GM20431 (cell line): ENCODE results near the gene JADE2.

Source experiments
- in situ Hi-C: fragments of 300-500 bp; cut with MseI, MboI; formaldehyde crosslinking; loops from one replicate; pipeline ENCODE4 v1.15.0; 2020; ENCODE audit warnings: low sequenced_read_pairs; ENCODE audit not compliant: unreplicated experiment

The JADE2 gene

DNA sequence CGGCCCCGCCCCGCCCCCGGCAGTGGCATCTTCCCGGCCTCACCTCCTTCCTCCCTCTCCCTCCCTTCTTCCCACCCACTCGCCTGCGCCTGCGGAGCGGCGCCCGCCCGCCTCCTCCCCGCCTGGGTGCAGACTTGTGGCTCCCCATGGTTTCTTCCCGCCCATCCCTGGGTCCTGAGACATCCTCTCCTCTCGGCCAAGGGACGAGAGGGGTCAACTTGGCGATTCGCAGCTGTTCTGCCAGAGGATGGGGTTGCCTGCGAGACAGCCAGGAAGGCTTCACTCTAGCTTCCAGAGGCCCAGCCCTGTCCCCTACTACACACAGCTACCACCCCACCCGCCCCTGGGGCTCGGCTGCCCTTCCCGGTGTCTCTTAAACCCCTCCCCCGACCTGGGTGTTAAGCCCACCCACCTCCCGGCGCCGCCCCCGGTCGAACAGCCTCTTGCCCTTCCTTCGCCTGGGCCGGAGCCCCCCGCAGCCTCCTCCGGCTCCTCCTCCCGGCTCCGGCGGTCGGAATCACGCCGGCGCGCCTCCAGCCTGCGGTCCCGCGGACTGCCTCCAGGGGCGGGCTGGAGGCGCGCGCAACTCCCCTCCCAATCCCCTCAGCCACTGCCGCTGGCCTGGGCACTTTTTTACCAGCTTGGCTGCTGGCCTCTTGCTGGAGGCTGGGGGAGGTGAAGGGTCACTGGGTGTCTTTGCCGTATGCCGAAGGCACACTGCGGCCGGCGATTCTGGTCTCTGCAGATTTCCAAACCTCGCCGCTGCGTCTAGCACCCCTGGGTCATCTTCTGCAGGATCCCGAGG is 1.9 kb downstream of the JADE2 start:
- in situ Hi-C loops = no loop called here

DNA sequence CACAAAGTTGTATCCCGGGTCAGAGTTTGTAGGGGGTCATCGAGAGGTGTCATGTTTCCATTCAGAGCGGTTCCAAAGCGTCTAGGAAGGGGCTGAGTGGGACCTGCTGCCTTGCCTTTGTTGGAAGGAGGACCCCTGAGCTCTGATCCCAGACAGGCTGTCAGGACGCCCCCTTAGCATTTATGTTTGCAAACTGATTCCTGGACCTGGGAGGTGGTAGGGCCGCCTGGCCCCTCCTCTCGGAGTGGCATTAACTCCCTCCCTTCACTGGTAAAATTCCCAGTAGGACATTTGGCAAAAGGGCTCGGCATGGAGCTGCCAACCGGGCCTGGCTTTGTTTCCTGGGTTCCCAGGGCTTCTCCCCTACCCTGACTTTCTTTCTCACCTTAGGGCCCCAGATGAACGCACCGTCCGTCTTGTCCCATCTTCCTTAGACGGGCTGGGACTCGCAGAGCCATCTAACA is 2.5 kb downstream of the JADE2 start:
- in situ Hi-C loops = no loop called here

DNA sequence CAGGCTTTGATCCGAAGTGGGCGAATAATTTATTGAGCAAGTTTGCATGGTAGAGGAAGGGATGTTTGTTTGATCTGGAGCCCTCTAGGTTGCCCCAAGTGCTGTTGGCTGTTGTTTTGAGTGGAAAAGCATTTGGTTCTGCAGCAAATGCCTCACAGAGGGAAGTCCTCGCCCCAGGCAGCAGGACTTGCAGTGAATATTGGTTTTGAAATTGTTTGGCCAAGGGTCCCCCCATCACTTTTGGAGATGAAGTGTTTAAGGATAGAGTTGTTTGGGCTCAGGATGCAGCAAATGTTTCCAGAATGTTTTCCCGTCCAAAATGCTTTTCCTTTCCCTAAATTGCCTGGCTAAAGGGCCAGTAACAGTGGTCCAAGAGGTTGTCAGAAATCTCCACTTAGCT is 3.1 kb downstream of the JADE2 start:
- in situ Hi-C loops = no loop called here

DNA sequence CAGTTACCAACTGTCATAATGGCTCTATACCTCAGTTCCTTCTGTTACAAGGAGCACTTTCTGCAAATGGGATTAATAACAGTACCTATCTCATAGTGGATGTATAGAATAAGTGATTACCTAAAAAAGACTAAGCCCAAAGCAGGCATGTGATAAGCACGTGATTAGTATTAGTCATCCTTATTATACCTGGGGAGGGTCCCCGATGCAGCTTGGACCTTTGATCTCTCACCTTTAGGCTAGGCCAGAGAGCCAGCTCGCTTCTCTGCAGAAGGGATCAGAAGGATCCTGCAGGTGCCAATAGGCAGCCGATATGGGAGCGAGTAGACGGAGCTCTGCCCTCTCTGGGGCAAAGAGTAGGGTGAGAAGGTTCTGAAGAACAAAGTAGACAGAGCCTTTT is 4.0 kb downstream of the JADE2 start:
- in situ Hi-C loops = no loop called here

DNA sequence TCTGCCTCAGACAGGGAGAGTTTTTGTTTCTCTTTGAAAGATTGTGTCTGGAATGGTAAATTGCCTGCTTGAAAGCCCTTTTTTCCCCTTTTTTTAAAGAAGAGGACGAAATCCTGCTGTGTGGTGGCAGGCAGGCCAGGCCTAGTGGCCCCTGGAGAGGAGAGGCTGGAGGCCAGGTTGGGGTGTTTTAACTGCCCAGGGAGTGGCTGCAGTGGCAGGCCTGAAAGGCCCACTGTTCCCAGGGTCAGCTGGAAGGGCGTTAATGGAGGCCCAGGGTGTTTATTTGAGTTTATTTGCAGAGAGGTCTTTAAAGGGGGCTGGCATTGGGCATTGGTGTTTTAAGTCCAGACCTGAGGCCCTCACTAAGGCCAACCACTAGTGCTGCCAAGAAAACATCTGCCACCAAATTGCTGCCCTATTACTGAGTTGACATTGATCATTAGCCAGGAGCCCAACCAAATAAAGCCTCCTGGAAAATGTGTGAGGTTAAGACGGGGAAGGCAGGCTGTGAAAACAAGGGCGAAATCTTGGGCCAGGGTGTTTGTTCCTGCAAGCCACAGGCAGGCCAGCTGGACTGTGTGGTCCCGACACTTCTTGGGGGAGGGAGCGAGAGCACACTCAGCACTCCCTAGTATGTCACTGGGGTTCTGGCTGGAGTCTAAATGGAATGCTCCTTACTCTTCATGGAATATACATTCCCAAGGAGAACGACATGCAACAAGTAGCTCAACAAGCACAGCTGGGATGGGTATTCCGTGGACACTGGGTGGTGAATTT is 5.0 kb downstream of the JADE2 start:
- in situ Hi-C loops = no loop called here

DNA sequence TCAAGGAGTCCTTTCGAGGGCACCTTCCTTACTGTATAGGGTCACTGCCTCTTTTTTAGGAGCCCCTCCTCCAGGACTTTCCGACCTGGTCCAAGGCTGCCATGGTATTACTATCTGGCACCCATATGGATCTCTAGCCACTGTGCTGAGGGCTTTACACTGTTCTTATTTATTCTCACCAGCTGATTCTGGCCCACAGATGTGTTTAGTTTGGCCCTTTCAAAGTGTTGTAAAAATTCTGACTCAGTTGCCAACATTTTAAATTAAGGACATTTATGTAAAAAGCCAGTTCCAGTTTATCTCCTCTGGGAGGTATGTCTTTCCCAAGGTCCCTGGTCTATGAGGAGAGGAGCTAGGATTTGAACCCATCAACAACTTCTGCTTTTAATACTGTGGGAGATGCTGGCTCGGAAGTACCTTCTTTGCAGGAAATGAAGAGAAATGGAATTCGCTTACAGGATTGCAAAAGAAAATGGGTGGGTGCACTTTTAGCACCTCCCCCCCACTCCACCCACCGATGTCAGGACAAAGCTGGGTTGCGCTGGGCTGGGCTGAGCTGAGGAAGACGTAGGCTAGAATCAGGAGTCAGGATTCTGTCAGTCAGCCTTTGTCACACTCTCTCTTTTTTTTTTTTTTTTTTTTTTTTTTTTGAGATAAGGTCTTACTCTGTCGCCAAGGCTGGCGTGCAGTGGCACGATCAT is 7.8 kb downstream of the JADE2 start:
- in situ Hi-C loops = no loop called here

DNA sequence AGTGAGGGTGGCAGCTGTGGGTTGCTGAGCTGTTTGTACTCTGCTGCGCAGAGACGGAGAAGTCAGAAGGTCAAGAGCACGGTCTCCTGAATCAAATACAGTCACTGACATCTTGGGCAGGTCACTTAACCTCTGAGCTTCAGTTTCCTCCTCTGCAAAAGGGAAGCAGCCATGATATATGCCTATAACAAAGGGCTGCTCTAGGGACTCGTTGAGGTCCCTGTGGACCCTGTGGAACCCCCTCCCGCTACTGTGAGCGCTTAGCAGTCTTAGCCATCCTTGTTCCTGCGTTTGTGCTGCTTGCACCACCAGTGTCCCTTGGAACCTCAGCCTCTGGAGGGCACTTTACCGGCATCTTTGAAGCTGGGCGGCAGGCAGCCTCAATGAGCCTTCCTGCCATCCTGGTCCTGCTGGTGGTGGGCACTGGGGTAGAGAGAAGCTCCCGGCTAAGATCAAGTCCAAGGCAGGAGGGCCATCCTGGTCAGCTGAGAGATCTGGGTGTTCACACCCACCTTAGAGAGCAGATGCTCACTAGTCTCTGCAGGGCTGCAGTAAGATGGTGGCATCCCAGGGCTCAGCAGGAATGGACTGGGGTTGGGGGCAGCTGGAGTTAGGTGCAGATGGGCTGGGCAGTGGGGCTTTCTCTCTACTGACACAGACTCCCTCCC is 8.7 kb downstream of the JADE2 start:
- in situ Hi-C loops = no loop called here

DNA sequence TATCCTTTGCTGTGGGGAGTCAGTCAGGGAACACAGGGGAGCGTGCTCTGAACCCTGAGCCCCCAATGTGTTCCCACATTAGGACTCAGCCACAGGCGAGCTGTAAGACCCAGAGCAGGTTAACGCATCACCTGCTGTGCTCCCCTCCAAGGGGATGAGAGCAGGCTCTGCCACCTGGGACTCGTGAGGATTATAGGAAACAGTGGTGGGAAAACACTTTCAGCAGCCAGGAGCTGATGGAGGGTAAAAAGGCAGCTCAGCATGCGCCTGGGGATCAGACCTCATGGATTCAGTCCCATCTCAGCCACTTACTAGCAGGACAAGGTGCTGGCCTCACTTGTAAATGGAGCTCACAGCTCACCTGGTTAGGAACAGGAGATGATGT is 9.2 kb downstream of the JADE2 start:
- in situ Hi-C loops = no loop called here

DNA sequence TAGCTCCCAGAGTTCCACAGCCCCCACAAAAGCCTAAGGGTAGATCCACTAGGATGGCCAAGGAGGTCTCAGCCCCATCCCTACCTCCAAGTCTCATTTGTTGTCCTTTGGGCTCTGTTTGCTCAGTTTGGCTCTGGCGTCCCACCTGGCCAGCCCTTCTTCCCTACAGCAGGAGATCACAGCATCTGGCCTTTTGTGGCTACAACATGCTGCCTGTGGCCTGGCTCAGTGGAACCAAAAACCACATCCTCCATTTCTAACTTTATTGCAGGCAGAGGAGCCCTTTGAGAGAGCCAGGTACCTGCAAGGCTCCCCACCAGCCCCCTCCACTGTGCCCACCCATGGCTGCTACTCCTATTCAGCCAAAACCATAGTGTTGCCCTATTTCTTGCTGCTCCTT is 11.4 kb downstream of the JADE2 start:
- in situ Hi-C loops = no loop called here

DNA sequence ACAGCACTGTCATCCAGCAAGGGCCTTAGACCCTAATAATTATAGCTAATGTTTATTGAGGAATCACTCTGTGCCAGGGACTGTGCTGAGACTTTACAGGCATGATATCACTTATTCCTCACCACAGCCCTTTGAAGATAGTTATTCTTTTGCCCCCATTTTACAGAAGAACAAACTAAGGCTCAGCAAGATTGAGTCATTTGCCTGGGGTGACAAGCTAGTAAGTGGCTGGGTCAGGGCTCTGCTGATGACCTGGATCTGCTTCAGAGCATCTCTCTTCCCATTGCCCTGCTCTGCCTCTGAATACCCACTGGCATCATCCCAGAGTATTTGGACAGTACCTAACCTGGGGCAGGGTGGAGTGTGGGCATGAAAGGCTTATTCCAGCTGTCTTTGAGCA is 11.8 kb downstream of the JADE2 start:
- in situ Hi-C loops = no loop called here

DNA sequence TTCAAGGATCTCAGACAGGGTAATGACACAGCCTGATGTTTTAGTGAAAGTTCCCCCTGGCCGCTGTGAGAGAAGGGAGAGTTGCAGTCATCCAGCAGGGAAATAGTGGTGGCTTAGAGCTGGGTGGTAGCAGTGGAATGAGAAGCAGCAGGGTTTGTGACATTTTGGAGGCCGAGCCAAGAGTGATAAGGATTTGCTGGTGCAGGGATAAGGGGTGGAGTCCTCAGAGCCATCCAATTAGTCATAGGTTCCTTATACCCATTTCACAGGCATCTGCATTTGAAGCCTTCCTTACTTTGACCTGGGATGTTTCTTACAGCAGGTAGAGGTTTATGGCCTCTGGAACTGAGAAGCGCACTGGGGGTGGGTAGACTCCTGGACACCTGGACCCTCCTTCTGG is 12.8 kb downstream of the JADE2 start:
- in situ Hi-C loops = no loop called here

DNA sequence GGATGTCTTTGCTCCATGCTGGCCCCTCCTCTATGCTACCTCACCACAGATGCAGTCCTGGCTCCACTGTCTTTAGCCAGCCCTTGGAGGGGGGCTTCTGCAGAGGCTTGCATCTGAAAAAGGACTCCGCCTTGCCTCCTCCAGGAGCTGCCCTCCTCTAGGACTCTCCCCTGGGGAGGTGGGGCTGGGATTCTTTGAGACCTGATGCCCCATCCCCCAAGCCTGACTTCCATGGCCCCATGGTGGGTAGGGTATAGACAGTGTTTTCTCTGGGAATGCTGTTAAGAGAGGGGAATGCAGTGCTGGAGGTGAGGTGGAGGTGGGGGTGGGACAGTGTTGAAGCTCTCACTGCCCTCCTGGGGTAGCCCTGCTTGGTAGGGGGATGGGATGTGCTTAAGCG is 14.3 kb downstream of the JADE2 start:
- in situ Hi-C loops = no loop called here

DNA sequence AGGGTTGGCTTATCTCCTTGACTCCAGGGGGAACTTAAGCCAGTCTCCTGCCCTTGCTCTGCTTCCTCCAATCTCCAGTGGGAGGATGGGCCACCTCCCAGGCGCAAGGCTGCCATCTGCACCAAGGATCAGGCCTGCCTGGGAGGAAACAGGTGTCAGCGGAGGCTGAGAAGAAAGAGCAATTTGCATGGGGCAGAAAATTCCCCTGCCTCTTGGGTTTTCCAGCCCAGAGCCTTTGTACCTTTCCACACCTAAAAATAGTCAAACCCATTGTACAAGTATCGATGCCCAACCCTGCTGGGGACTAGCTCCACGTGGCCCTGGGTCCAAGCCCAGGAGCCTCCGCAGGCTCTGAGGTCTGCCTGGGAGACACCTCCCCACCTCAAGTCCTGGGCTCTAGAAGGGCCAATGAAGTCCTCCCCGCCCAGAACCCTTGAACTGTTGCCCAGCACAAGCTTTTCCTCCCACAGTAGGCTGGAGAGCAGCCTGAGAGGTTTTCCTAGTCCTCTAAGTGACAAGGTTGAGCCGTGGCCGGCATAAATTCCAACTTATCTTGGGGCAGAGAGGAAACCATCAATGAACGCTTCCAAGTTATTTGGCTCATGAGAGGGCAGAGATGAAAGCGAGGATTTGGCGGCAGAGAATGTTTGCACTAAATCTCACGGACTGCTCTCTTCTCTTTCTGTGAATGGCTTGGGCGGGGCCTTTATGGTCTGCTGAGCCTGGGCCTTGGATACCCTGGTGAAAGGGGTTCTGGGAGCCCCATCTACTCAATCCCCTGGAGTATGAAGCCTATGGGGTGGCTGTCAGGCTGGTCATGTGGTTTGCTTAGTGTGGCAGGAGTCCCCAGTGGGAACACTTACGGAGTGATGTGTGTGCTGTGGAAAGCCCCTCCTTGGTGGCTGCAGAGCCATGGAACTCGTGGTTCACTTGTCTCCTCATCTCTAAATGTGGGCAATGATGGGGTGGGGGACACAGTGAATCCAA is 15.6 kb downstream of the JADE2 start:
- in situ Hi-C loops = no loop called here

DNA sequence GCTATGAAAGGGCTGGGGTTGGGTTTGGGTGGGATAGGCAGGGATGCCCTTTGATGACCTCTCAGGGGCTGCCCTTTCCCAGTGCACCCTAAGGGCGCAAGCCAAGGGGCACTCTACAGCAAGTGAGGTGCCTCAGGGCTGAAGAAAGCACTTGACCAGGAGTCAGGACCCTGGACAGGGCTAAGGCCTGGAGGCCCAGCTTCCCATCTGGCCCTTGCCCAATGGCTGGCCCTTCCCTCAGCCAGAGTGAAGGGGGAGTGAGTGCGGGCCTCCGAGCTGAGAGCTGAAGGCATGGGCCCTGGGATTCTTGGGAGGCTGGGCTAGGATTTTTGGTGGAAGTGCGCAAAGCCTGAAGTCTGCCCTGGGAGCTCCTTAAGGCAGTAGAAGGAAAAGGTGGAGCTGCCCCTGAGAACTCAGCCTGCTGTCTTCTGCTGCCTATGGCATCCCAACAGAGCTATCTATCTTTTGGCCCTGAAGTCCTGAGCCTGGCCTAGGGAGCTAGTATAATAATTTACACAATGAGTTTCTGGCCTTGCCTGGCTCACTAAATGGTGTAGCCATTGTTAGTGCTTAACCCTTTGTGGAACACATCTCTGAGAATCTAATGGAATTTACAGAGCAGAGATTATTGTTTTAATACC is 16.4 kb downstream of the JADE2 start:
- in situ Hi-C loops = no loop called here

DNA sequence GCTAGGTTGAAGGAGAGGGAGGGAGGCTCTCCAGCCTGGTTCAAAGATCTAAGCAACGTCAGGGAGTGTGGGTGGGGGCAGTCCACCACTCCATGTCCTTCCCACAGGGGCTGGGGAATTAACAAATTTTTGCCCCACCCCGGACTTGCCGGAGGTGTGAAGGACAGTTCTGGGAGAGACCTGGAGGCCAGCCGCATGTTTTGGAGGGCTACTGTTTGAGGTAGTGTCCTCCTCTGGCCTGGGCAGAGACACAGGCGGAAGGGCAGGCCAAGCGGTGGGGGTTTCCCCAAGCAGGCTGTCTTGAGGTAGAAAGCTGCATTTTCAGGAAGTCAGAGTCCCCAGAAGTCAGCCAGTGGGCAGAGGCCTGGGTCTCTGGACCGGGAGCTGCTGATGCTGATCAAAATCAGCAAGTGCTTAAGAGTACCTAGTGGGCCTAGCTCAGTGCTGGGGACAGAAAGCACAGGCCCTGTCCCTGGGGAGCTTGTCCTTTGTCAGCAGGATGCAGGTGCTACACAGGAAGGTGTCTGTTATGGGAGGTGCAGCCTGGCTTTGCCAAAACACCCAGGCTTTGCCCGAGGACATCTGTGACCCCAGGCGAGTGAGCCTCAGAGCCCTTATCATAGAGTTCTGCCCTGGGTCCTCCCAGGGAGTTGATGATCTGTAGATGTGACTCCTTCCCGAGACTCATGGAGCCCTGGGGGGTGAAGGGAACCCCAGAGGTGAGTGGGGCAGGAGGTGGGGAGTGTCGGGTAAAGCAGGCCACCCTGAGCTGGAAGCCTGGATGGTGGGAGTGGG is 18.5 kb downstream of the JADE2 start:
- in situ Hi-C loops = no loop called here

DNA sequence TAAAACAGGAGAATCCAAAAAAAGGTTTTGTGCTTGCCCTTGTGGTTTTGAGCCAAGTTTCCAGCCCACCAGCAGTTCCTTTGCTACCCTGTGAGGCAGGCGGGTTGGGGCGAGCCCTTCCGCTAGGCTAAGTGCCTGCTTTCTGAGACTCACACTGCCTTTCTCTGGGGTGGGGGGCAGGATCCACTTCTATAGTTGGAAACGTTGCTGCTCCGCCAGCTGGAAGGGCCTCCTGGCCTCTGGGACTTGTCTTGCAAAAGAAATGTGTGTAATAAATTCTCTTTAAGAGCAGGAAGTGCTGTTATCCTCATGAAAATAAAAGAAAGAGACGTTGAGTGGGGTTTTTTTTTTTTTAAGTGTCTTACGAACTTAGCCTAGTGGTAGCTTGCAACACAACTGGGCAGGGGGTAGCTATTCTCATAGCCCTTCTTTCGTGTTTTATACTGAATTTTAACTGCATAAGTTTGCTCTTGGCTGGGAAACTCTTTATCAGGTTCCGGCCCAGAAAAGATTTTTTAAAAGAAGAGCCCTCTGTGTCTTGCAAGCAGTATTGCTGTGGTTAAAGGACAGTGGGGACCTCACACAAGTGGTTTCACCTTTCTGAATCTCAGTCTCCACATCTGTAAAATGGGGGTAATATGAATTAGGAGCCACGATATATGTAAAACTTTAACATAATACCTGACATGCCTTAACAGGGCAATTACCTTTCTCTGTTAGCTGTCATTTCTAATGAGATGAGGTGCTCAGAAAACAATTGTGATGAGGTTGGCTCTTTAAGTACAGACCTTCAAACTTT is 19.8 kb downstream of the JADE2 start:
- in situ Hi-C loops = no loop called here

DNA sequence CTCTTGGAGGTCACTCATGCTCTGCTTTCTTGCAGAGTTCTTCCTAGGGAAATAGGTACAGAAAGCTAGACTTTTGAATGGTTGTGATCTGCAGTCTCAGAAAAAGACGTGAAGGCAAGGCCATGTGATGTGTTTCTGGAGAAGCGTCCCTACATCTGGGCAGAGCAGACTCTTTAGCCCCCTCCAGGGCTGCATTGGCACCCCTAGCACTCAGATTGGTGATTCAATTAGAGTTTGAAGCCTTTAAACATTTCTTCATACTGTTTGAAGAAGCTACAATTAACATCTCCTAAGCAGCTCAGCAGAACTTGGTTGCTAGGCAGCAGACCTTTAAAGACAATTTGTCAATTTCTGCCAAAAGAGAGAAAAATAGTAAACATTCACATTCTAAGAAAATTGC is 21.6 kb downstream of the JADE2 start:
- in situ Hi-C loops = no loop called here
